HTR-8/SVneo (cell line): ENCODE data around the gene BCL3.
"Not testable (repeated sequence)": the region's sequence is repeated elsewhere in the genome, so short reads cannot be mapped to it uniquely, and the experiment has no call there.

Experiments
- DNase-seq: peaks from one replicate; pipeline ENCODE4 v3.0.0; 2011; ENCODE audit warnings: low spot score, mixed read lengths; ENCODE audit not compliant: insufficient read length
- FAIRE-seq: peaks from 2 replicates; lab custom pipeline; 2011; peaks lifted over from hg19 to GRCh38; lab: Jason Lieb, UNC

BCL3 gene

DNA sequence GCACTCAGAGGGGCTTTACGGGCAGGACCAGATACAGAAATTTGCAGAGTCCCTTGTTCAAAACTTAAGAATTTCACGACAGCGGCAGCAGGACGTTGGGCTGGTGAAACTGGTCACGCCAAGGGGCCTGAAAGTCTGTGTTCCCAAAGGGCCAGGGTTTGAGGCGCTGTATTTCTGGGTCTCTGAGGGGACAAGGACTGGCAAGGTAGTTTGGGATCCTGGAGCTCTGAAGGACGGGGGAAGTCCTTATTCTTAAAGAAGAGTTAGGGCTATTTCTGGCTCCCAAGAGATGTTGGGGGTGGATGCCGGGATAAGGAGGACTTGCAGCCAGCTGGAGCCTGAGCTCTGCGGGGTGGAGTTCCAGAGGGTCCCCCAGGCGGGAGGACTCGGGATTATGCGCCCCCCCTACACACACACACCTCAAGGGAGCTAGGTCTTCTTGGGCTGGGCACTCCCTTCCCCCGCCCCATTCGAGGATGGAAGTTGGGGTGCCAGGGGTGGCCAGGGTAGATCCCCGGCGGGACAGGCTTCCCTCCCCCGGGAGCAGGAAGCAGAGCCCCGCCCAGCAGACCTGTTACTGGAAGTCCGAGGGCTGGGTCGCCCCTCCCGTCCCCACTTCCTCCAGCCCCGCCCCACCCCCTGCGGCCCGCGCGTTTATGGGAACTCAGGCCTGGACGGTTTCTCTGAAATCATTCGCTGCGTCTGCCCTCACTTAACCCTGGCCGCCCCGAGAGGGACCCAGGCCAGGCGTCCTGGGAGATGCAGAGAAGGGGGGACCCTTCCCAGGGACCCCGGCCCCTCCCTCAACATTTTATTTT is 5.6 kb downstream of the BCL3 start:
- DNase-seq (peak; percentile 83), FAIRE-seq (peak; percentile 86)

- FAIRE-seq (no peak), DNase-seq (no peak)
Observed at GRCh38 chr19:44754750-44755080, 6.2 kb downstream of the BCL3 start.

- DNase-seq (no peak), FAIRE-seq (no peak)
Observed at GRCh38 chr19:44755219-44755618, 6.7 kb downstream of the BCL3 start.

GRCh38 chr19:44756089-44756562 is 7.6 kb downstream of the BCL3 start:
- FAIRE-seq (no peak), DNase-seq (no peak)

- DNase-seq (no peak), FAIRE-seq (no peak)
Observed at GRCh38 chr19:44757057-44757734, 8.7 kb downstream of the BCL3 start.

GRCh38 chr19:44757735-44758505 is 9.4 kb downstream of the BCL3 start:
- FAIRE-seq (peak; percentile 64), DNase-seq (no peak)

- DNase-seq (no peak), FAIRE-seq (no peak)
Observed at GRCh38 chr19:44758596-44758995, 10.1 kb downstream of the BCL3 start.

DNA sequence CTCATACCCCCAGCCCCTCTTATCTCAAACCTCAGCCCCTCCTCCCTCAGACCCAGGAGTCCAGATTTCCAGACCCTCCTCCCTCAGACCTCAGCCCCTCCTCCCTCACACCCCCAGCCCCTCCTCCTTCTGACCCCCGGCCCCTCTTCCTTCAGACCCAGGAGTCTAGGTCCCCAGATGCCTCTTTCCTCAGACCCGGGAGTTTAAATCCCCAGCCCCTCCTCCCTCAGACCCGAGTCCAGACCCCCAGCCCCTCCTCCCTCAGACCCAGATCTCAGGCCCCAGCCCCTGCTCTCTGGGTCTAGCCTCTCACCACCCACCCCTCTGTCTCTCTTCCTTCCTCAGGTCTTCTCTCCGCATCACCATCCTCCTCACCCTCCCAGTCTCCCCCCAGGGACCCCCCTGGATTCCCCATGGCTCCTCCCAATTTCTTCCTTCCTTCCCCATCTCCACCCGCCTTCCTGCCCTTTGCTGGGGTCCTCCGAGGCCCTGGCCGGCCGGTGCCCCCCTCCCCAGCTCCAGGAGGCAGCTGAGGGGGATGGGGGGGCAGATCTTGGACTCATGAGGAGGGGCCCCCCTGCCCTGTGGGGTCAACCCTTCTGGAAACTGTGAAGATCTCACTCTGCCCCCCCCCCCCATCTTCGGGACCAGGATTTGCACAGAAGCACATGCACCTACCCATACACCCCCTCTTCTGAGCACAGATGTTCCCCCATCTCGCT is 10.7 kb downstream of the BCL3 start:
- DNase-seq (no peak), FAIRE-seq (no peak)

- no peak for DNase-seq
- no peak for FAIRE-seq
Observed at GRCh38 chr19:44762038-44762437, 13.5 kb downstream of the BCL3 start.

DNA sequence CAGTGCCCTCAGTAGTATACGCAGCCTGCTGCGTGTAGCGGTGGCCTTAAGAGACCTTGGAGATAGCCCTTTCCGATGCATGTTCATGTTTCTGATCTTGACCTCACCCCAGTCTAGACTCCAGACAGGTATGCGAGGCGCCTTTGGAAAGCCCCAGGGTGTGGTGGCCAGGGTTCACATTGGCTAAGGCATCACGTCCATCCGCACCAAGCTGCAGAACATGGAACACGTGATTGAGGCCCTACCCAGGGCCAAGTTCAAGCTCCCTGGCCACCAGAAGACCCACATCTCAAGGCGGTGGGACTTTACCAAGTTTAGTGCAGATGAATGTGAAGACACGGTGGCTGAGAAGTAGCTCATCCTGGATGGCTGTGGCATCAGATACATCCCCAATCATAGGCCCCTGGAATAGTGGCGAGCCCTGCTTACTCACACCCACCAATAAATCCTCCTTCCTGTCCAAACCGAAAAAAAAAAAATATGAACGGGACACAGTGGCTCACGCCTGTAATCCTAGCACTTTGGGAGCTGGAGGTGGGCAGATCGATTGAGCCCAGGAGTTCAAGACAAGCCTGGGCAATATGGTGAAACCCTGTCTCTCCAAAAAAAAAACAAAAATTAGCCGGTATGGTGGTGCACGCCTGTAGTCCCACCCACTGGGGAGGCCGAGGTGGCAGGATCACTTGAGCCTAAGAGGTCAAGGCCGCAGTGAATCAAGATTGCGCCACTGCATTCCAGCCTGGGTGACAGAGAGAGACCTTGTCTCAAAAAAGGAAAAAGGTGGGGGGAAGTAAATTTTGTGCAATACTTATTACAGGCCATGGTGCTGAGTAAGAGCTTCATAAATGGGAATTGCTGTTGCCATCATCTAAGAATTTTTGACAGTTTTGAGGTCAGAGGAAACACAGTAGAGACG is 16.8 kb downstream of the BCL3 start:
- FAIRE-seq (peak; percentile 48), DNase-seq (no peak)

DNA sequence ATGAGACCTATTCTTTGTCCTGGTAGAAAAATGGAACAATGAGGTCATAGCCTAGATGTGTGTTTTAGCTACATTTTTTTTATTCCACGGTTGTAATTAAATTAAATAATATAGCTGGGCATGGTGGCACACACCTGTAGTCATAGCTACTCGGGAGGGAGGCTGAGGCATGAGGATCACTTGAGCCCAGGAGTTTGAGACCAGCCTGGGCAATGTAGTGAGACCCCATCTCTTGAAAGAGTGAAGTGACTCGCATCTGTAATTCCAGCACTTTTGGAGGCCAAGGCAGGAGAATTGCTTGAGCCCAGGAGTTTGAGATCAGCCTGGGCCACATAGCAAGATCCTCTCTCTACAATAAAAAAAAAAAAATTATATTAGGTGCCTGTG is 17.4 kb downstream of the BCL3 start:
- FAIRE-seq (no peak), DNase-seq (no peak)

DNA sequence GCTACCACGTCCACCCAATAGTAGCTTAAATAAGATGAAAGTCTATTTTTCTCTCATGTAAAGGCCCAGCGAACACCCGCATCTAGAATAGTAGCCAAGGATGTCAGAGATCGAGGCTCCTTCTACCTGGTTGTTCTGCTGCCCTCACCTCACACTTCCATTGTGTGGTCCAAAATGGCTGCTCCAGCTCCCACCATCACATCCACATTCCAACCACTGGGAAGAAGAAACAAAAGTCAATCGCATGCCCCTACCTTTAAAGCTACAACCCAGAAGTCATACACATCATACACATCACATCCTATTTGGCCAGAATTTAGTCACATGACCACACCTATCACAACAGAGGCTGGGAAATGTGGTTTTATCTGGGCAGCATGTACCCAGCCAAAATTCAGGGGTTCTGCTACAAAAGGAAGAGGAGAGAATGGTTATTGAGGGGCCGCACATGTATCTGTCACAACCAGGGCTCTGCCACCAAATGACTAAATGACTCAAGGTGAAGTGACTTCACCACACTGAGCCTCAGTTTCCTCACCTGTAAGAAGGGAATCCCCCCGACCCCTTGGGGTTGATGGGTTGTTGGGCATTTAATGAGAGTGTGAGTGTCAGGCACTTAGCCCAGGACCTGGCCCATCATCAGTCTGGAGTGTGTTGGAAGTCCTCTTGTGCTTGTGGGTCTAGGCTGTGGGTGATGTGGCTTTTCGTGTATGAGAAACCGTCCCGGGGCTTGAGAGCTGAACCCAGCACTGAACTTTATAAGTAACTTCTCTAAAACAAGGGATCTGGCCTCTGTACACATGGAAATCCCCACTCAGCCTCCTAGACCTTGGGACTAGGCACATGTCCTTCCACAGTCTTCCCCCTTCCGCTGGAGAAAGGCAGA is 19.0 kb downstream of the BCL3 start:
- FAIRE-seq (no peak), DNase-seq (no peak)

DNA sequence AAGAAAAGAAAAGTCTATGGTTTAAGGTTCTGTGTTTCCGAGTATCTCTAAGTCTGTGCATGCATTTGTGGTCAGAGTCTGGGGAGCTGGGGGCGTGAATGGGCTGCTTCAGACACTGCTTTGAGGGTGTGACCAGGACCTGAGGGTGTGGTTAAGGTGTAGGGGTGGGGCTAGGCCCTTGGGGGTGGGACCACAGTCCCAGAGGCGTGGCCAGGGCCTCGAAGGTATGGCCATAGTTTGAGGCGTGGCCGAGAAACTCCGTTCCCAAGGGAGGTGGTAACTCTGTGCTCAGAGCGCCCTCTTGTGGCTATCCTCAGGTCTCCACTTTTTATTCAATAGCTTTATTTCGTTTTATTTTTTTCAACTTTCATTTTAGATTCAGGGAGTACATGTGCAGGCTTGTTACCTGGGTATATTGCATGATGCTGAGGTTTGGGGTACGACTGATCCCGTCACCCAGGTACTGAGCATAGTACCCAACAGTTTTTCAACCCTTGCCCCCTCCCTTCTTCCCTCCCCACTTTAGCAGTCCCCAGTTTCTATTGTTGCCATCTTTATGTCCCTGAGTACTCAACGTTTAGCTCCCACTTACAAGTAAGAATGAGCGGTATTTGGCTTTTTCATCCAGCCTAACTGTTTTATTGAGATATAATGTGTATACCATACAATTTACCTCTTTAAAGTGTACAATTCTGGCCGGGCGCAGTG is 22.2 kb downstream of the BCL3 start:
- DNase-seq (peak; percentile 95), FAIRE-seq (peak; percentile 90)

- not testable (repeated sequence) for DNase-seq, FAIRE-seq
Observed at GRCh38 chr19:44772144-44772543, 23.6 kb downstream of the BCL3 start.

GRCh38 chr19:44772959-44773358 is 24.5 kb downstream of the BCL3 start:
- FAIRE-seq = no peak
- DNase-seq = no peak

- FAIRE-seq (no peak), DNase-seq (no peak)
Observed at GRCh38 chr19:44775676-44776240, 27.2 kb downstream of the BCL3 start.

DNA sequence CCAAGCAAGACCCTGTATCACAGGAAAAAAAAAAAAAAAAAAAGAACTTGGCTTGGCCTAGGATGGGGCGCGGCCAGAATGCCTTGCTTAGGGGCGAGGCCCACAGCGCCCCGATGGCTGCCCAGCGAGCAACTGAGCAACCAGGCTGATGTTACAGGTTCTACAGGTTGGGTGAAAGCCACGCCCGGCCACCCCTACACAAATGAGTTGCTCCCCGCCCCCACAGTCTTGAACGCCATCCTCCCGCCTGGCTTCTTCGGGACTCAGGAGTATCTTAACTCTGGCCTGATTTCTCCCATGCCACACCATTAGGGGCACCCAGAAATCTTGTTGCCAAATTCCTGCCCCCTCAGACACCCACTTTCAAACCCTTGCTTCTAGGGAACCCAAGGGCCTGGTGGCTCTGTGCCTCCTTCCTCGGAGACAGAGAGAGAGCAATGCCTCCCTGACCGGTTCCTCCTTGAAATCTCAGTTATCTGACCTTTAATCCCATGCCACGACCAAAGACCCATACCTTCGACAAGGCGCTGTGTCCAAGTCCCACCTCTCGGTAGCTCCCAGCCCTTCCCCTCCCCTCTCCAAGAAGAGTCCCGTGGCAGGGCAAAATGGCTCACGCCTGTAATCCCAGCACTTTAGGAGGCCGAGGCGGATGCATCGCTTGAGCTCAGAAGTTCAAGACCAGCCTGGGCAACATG is 28.0 kb downstream of the BCL3 start:
- DNase-seq = no peak
- no peak for FAIRE-seq
